Neuronal stem cell (in vitro differentiated cells): ENCODE measurements around the gene PEAK3.

Source experiments
- DNase-seq: peaks from one replicate; pipeline ENCODE4 v3.0.0-alpha.2; 2013; ENCODE audit warnings: low spot score
- H2AFZ ChIP-seq: one replicate; pipeline ENCODE4 v1.6.1; 2013; ENCODE audit warnings: mild to moderate bottlenecking, low read length, inconsistent platforms
- H2AK5ac ChIP-seq: 2 replicates; pipeline ENCODE4 v1.6.1; 2013; ENCODE audit warnings: low read depth, mild to moderate bottlenecking, inconsistent platforms, low read length, moderate library complexity, mixed read lengths
- H2BK120ac ChIP-seq: 2 replicates; pipeline ENCODE4 v1.6.1; 2013; ENCODE audit warnings: low read depth, mild to moderate bottlenecking, inconsistent platforms, low read length, moderate library complexity, mixed read lengths
- H2BK12ac ChIP-seq: one replicate; pipeline ENCODE4 v1.6.1; 2013; ENCODE audit warnings: low read length, inconsistent platforms
- H2BK15ac ChIP-seq: 2 replicates; pipeline ENCODE4 v1.6.1; 2013; ENCODE audit warnings: mild to moderate bottlenecking, low read length, inconsistent platforms, mixed read lengths
- H2BK5ac ChIP-seq: one replicate; pipeline ENCODE4 v1.6.1; 2013; ENCODE audit warnings: inconsistent platforms, mild to moderate bottlenecking, low read length, moderate library complexity
- H3K14ac ChIP-seq: one replicate; pipeline ENCODE4 v1.6.1; 2013; ENCODE audit warnings: low read length, inconsistent platforms
- H3K18ac ChIP-seq: 2 replicates; pipeline ENCODE4 v1.6.1; 2013; ENCODE audit warnings: low read length, inconsistent platforms
- H3K23ac ChIP-seq: 2 replicates; pipeline ENCODE4 v1.6.1; 2013; ENCODE audit warnings: low read depth, mild to moderate bottlenecking, mixed read lengths, low read length, inconsistent platforms; ENCODE audit not compliant: poor library complexity
- H3K27ac ChIP-seq: replicated peaks from 3 replicates; pipeline ENCODE4 v1.5.1; 2013; ENCODE audit warnings: low read length, inconsistent platforms
- H3K27me3 ChIP-seq, 3 experiments: 2 replicates each; pipeline ENCODE4 v1.6.1; 2013; ENCODE audit warnings: low read length in 3 of 3, mild to moderate bottlenecking in 2 of 3, inconsistent platforms in 1 of 3, low read depth in 1 of 3, mixed read lengths in 1 of 3, moderate library complexity in 1 of 3; ENCODE audit not compliant: control insufficient read depth in 3 of 3, insufficient read depth in 3 of 3
- H3K36me3 ChIP-seq, 2 donors: replicated peaks in 1 of 2; 2 replicates each; pipeline ENCODE4 v1.6.1; 2013; ENCODE audit warnings: low read length in 2 of 2; ENCODE audit not compliant: control insufficient read depth in 2 of 2, insufficient read depth in 2 of 2
- H3K4ac ChIP-seq: 2 replicates; pipeline ENCODE4 v1.6.1; 2013; ENCODE audit warnings: inconsistent platforms, mild to moderate bottlenecking, low read length, moderate library complexity
- H3K4me1 ChIP-seq, 2 donors: 1 replicate in 1 of 2; 2 replicates in 1 of 2; pipeline ENCODE4 v1.6.1; 2013; ENCODE audit warnings: low read length in 2 of 2, low read depth in 1 of 2; ENCODE audit not compliant: control insufficient read depth in 2 of 2, insufficient read depth in 1 of 2
- H3K4me2 ChIP-seq: one replicate; pipeline ENCODE4 v1.6.1; 2013; ENCODE audit warnings: mild to moderate bottlenecking, low read length, inconsistent platforms; ENCODE audit not compliant: insufficient read depth, poor library complexity, severe bottlenecking
- H3K4me3 ChIP-seq, 2 donors: 2 replicates each; pipeline ENCODE4 v1.5.1; 2013; ENCODE audit warnings: low read length in 2 of 2, mild to moderate bottlenecking in 2 of 2, inconsistent platforms in 1 of 2, moderate library complexity in 1 of 2
- H3K79me1 ChIP-seq: one replicate; pipeline ENCODE4 v1.6.1; 2013; ENCODE audit warnings: low read depth, mild to moderate bottlenecking, inconsistent platforms, low read length, moderate library complexity
- H3K9ac ChIP-seq: one replicate; pipeline ENCODE4 v1.6.1; 2013; ENCODE audit warnings: mild to moderate bottlenecking, low read depth, low read length, inconsistent platforms; ENCODE audit not compliant: poor library complexity
- H3K9me3 ChIP-seq, 2 donors: replicated peaks in 1 of 2; 2 replicates each; pipeline versions ENCODE3 to v1.6.1; 2013; ENCODE audit warnings: low read length in 2 of 2, mild to moderate bottlenecking in 2 of 2, inconsistent platforms in 1 of 2, low read depth in 1 of 2, mixed read lengths in 1 of 2, moderate library complexity in 1 of 2; ENCODE audit not compliant: control insufficient read depth in 2 of 2, insufficient read depth in 1 of 2
- H4K8ac ChIP-seq: one replicate; pipeline ENCODE4 v1.6.1; 2013; ENCODE audit warnings: low read depth, mild to moderate bottlenecking, inconsistent platforms, low read length, moderate library complexity
- H4K91ac ChIP-seq: one replicate; pipeline ENCODE4 v1.6.1; 2013; ENCODE audit warnings: low read length, low read depth, mild to moderate bottlenecking, inconsistent platforms; ENCODE audit not compliant: poor library complexity
- WGBS, 2 donors: extraction: QIAGEN DNeasy Blood & Tissue Kit; methylation state at CpG; one replicate each; pipeline ENCODE4 v1.1.7; 2013; ENCODE audit warnings: missing lambda C conversion rate in 2 of 2, mixed read lengths in 1 of 2; ENCODE audit not compliant: insufficient read length in 2 of 2, insufficient replicate concordance in 1 of 2; ENCODE audit errors: extremely low coverage in 2 of 2; 5-methylcytosine and 5-hydroxymethylcytosine counted together

The PEAK3 gene

GRCh38 chr19:2239173-2239572 is 42.8 kb downstream of the PEAK3 start:
- Histone ChIP-seq H2BK15ac (no peak overlapping the region), H3K4me1 (peaks cover 25 to 30% of the 10 kb centered on the region in 2 donors), H2BK5ac (no peak overlapping the region), H2AK5ac (no peak overlapping the region), H3K36me3 (peaks cover 17 to 63% of the 10 kb centered on the region in 2 donors), H2AFZ (no peak overlapping the region), H3K27ac (no peak overlapping the region), H3K79me1 (peaks cover 45% of the 10 kb centered on the region), H3K4me2 (no peak overlapping the region), H4K8ac (no peak overlapping the region), H3K9ac (no peak overlapping the region), H4K91ac (no peak overlapping the region), H3K4ac (no peak overlapping the region), H2BK12ac (no peak overlapping the region), H3K27me3 (no peaks in the 10 kb centered on the region), H3K4me3 (peak overlapping the region in 1 of 2 donors; percentile 60), H3K23ac (no peak overlapping the region), H3K14ac (no peak overlapping the region), H3K9me3 (no peaks in the 10 kb centered on the region), H3K18ac (no peak overlapping the region), H2BK120ac (no peak overlapping the region)
- no peak for DNase-seq
- WGBS, 2 donors: no CpG with 5 or more reads among the region's 10 CpGs

DNA sequence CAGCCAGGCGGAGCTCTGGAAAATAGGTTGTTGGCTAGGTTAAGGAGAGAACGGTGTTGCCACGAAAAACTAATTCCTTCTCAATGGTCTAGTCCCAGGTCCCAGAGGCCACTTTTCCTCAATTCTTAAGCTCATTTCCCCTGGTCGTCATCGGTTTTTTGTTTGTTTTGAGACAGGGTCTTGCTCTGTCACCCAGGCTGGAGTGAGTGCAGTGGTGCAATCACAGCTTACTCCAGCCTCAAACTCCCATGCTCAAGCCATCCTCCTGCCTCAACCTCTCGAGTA is 44.2 kb downstream of the PEAK3 start:
- WGBS, 2 donors: no CpG with 5 or more reads among the region's 6 CpGs
- Histone ChIP-seq H2BK12ac (no peak overlapping the region), H4K8ac (no peak overlapping the region), H2AK5ac (no peak overlapping the region), H3K9ac (peak overlapping the region; percentile 7), H2BK120ac (no peak overlapping the region), H3K27me3 (no peaks in the 10 kb centered on the region), H3K36me3 (peaks cover 18 to 63% of the 10 kb centered on the region in 2 donors), H3K4me2 (peak overlapping the region; percentile 61), H2BK15ac (no peak overlapping the region), H3K27ac (no peak overlapping the region), H2BK5ac (no peak overlapping the region), H3K79me1 (peaks cover 40% of the 10 kb centered on the region), H3K23ac (no peak overlapping the region), H3K9me3 (no peaks in the 10 kb centered on the region), H3K4me1 (peaks cover 25 to 30% of the 10 kb centered on the region in 2 donors), H3K14ac (no peak overlapping the region), H2AFZ (no peak overlapping the region), H3K4ac (no peak overlapping the region), H4K91ac (no peak overlapping the region), H3K4me3 (peak overlapping the region in 1 of 2 donors; percentile 60), H3K18ac (no peak overlapping the region)
- no peak for DNase-seq

GRCh38 chr19:2237051-2237868 is 44.7 kb downstream of the PEAK3 start:
- H3K79me1 ChIP-seq: peaks cover 36% of the 10 kb centered on the region
- no peak overlapping the region for H2BK120ac ChIP-seq
- peak overlapping the region; percentile 97 for H3K27ac ChIP-seq
- peak overlapping the region; percentile 91 for H2BK5ac ChIP-seq
- H2BK12ac ChIP-seq: no peak overlapping the region
- H3K36me3 ChIP-seq: peaks cover 15 to 63% of the 10 kb centered on the region in 2 donors
- H3K18ac ChIP-seq: peak overlapping the region; percentile 99
- peak overlapping the region; percentile 80 for H3K4ac ChIP-seq
- H2BK15ac ChIP-seq: peak overlapping the region; percentile 93
- H3K9me3 ChIP-seq: no peaks in the 10 kb centered on the region
- peak overlapping the region; percentile 60 to 95 for H3K4me3 ChIP-seq
- no peaks in the 10 kb centered on the region for H3K27me3 ChIP-seq
- DNase-seq: no peak
- peak overlapping the region; percentile 94 for H2AK5ac ChIP-seq
- H4K8ac ChIP-seq: peak overlapping the region; percentile 57
- peak overlapping the region; percentile 99 for H3K23ac ChIP-seq
- H4K91ac ChIP-seq: no peak overlapping the region
- peak overlapping the region; percentile 97 for H3K9ac ChIP-seq
- peaks cover 25 to 30% of the 10 kb centered on the region in 2 donors for H3K4me1 ChIP-seq
- H3K14ac ChIP-seq: peak overlapping the region; percentile 87
- H2AFZ ChIP-seq: peak overlapping the region; percentile 95
- WGBS, 2 donors: no CpG with 5 or more reads among the region's 43 CpGs
- H3K4me2 ChIP-seq: peak overlapping the region; percentile 61

- H3K4me3 ChIP-seq: peak within 1 kb of the TSS; percentile 60 to 95
- H3K36me3 ChIP-seq: peaks cover 17 to 61% of the 10 kb centered on the region in 2 donors
- peak within 1 kb of the TSS; percentile 97 for H3K9ac ChIP-seq
- peaks cover 23 to 30% of the 10 kb centered on the region in 2 donors for H3K4me1 ChIP-seq
- H2BK120ac ChIP-seq: no peak within 1 kb of the TSS
- peak within 1 kb of the TSS; percentile 99 for H3K23ac ChIP-seq
- peak within 1 kb of the TSS; percentile 94 for H2AK5ac ChIP-seq
- peak within 1 kb of the TSS; percentile 95 for H2AFZ ChIP-seq
- H3K14ac ChIP-seq: peak within 1 kb of the TSS; percentile 87
- peak within 1 kb of the TSS; percentile 97 for H3K27ac ChIP-seq
- H3K18ac ChIP-seq: peak within 1 kb of the TSS; percentile 100
- no peak within 1 kb of the TSS for H4K91ac ChIP-seq
- peak within 1 kb of the TSS; percentile 92 for H3K4me2 ChIP-seq
- H4K8ac ChIP-seq: peak within 1 kb of the TSS; percentile 57
- H2BK12ac ChIP-seq: peak within 1 kb of the TSS; percentile 52
- WGBS, 2 donors: no CpG with 5 or more reads among the region's 80 CpGs
- H3K27me3 ChIP-seq: no peaks in the 10 kb centered on the region
- peak; percentile 98 for DNase-seq
- peak within 1 kb of the TSS; percentile 91 for H2BK5ac ChIP-seq
- H3K79me1 ChIP-seq: peaks cover 32% of the 10 kb centered on the region
- peak within 1 kb of the TSS; percentile 93 for H2BK15ac ChIP-seq
- peak within 1 kb of the TSS; percentile 96 for H3K4ac ChIP-seq
- H3K9me3 ChIP-seq: no peaks in the 10 kb centered on the region
Measured at GRCh38 chr19:2236314-2237050, 45.5 kb downstream of the PEAK3 start, which contains the start of the genes PLEKHJ1 and SF3A2. TSS of gene PLEKHJ1 (minus strand) at chr19:2236329. CDS start at chr19:2236248, 81 bp downstream. TSS of gene SF3A2 (plus strand) at chr19:2236824. CDS start at chr19:2243419, 6,595 bp downstream.
